Measurements from ENCODE around the gene C1QTNF2.
"Not testable (repeated sequence)": the region's sequence is repeated elsewhere in the genome, so short reads cannot be mapped to it uniquely, and the experiment has no call there.

The C1QTNF2 gene

GRCh38 chr5:160341309-160341870, 29.0 kb downstream of the C1QTNF2 start:
- DNase-seq: no peak

GRCh38 chr5:160340513-160340912, 29.9 kb downstream of the C1QTNF2 start:
- not testable (repeated sequence) for DNase-seq

- no peak for DNase-seq
Observed at GRCh38 chr5:160339406-160340130, 30.9 kb downstream of the C1QTNF2 start.

- DNase-seq: not testable (repeated sequence)
Observed at GRCh38 chr5:160334716-160335115, 35.7 kb downstream of the C1QTNF2 start.

GRCh38 chr5:160333721-160334120, 36.7 kb downstream of the C1QTNF2 start:
- no peak for DNase-seq

- DNase-seq: no peak
Observed at GRCh38 chr5:160330212-160330611, 40.2 kb downstream of the C1QTNF2 start.

GRCh38 chr5:160327818-160328217, 42.6 kb downstream of the C1QTNF2 start:
- DNase-seq: no peak

- no peak for DNase-seq
Observed at GRCh38 chr5:160326981-160327380, 43.4 kb downstream of the C1QTNF2 start.

GRCh38 chr5:160325716-160326115, 44.7 kb downstream of the C1QTNF2 start:
- no peak for DNase-seq

- DNase-seq: no peak
Observed at GRCh38 chr5:160324886-160325285, 45.5 kb downstream of the C1QTNF2 start.

- no peak for DNase-seq
Observed at GRCh38 chr5:160318409-160318808, 52.0 kb downstream of the C1QTNF2 start.

GRCh38 chr5:160317434-160317833, 53.0 kb downstream of the C1QTNF2 start:
- no peak for DNase-seq

GRCh38 chr5:160315968-160316367, 54.5 kb downstream of the C1QTNF2 start:
- no peak for DNase-seq

- no peak for DNase-seq
Observed at GRCh38 chr5:160312960-160313727, 57.3 kb downstream of the C1QTNF2 start.

GRCh38 chr5:160312134-160312959, 58.1 kb downstream of the C1QTNF2 start, which contains the start of gene CCNJL:
TSS of gene CCNJL (minus strand) at chr5:160312564. CDS start at chr5:160311923, 641 bp downstream.
- DNase-seq: peak; percentile 72

GRCh38 chr5:160311491-160312133, 58.8 kb downstream of the C1QTNF2 start:
- peak; percentile 21 for DNase-seq

GRCh38 chr5:160310552-160311295, 59.7 kb downstream of the C1QTNF2 start:
- no peak for DNase-seq

- no peak for DNase-seq
Observed at GRCh38 chr5:160310140-160310539, 60.3 kb downstream of the C1QTNF2 start.

GRCh38 chr5:160306696-160307095, 63.7 kb downstream of the C1QTNF2 start:
- DNase-seq: no peak

GRCh38 chr5:160305319-160305718, 65.1 kb downstream of the C1QTNF2 start:
- DNase-seq: no peak

- DNase-seq: no peak
Observed at GRCh38 chr5:160303690-160304089, 66.7 kb downstream of the C1QTNF2 start.

Measured in fibroblast of skin of back (primary cell).